Liver (tissue), 9 donors: Measurements from ENCODE around the gene KMT2B. TPM values are rescaled to one million over a fixed set of nuclear protein-coding genes. Genes with fewer than 3 reads are reported as not detected.
"Not testable (repeated sequence)": the region's sequence is repeated elsewhere in the genome, so short reads cannot be mapped to it uniquely, and the experiment has no call there.

Source experiments
- DNase-seq: peaks from one replicate; pipeline ENCODE4 v3.0.0-alpha.2; 2017; ENCODE audit warnings: low spot score
- H3K27ac ChIP-seq, 2 donors: one replicate each; pipeline ENCODE4 v1.7.0; 2013; ENCODE audit warnings: inconsistent platforms in 2 of 2, low read length in 2 of 2, control low read depth in 1 of 2, low read depth in 1 of 2, mild to moderate bottlenecking in 1 of 2
- H3K27me3 ChIP-seq, 4 donors: one replicate each; pipeline versions ENCODE4 v1.6.1 to v1.7.0; 2013; ENCODE audit warnings: low read length in 3 of 4, inconsistent platforms in 1 of 4, mild to moderate bottlenecking in 1 of 4, moderate library complexity in 1 of 4; ENCODE audit not compliant: control insufficient read depth in 4 of 4, insufficient read depth in 4 of 4
- H3K36me3 ChIP-seq, 4 donors: one replicate each; pipeline versions ENCODE4 v1.6.1 to v1.7.0; 2013; ENCODE audit warnings: low read length in 3 of 4, mild to moderate bottlenecking in 3 of 4, low read depth in 1 of 4, moderate library complexity in 1 of 4; ENCODE audit not compliant: control insufficient read depth in 4 of 4, insufficient read depth in 3 of 4
- H3K4me1 ChIP-seq, 4 donors: one replicate each; pipeline versions ENCODE4 v1.6.1 to v1.7.0; 2013; ENCODE audit warnings: low read length in 3 of 4, mild to moderate bottlenecking in 3 of 4, moderate library complexity in 1 of 4; ENCODE audit not compliant: control insufficient read depth in 4 of 4, insufficient read depth in 4 of 4
- H3K4me3 ChIP-seq, 3 donors: one replicate each; pipeline versions ENCODE4 v1.6.1 to v1.7.0; 2013; ENCODE audit warnings: low read length in 3 of 3, control low read depth in 1 of 3, low read depth in 1 of 3, mild to moderate bottlenecking in 1 of 3
- H3K9ac ChIP-seq, 2 donors: one replicate each; pipeline ENCODE4 v1.7.0; 2013; ENCODE audit warnings: low read length in 2 of 2, mild to moderate bottlenecking in 2 of 2, moderate library complexity in 2 of 2, control low read depth in 1 of 2, low read depth in 1 of 2
- H3K9me3 ChIP-seq, 4 donors: one replicate each; pipeline versions ENCODE4 v1.6.1 to v1.7.0; 2013; ENCODE audit warnings: low read length in 3 of 4; ENCODE audit not compliant: control insufficient read depth in 4 of 4
- EGR1 ChIP-seq, 2 donors: IDR thresholded peaks; 2 replicates each; pipeline ENCODE4 v1.6.1; 2016 to 2018; ENCODE audit warnings: antibody characterized with exemption in 2 of 2, low read depth in 2 of 2
- FOXA1 ChIP-seq: IDR thresholded peaks from 2 replicates; pipeline ENCODE4 v1.6.1; 2016; ENCODE audit warnings: antibody characterized with exemption
- GABPA ChIP-seq, 2 donors: IDR thresholded peaks in 1 of 2; conservative IDR thresholded peaks in 1 of 2; 2 replicates each; pipeline ENCODE4 v1.6.1; 2016; ENCODE audit warnings: antibody characterized with exemption in 2 of 2, mild to moderate bottlenecking in 1 of 2, moderate library complexity in 1 of 2
- HNF4A ChIP-seq, 2 donors: conservative IDR thresholded peaks; 2 replicates each; pipeline ENCODE4 v1.6.1; 2016; ENCODE audit warnings: antibody characterized with exemption in 2 of 2, mild to moderate bottlenecking in 2 of 2
- HNF4G ChIP-seq: IDR thresholded peaks from 2 replicates; pipeline ENCODE4 v1.6.1; 2016; ENCODE audit warnings: antibody characterized with exemption
- JUND ChIP-seq, 2 donors: IDR thresholded peaks; 2 replicates each; pipeline ENCODE4 v1.6.1; 2016; ENCODE audit warnings: antibody characterized with exemption in 2 of 2
- NR2F2 ChIP-seq: IDR thresholded peaks from 2 replicates; pipeline ENCODE4 v1.6.1; 2016; ENCODE audit warnings: antibody characterized with exemption
- RAD21 ChIP-seq, 2 donors: IDR thresholded peaks; 2 replicates each; pipeline ENCODE4 v1.6.1; 2016; ENCODE audit warnings: antibody characterized with exemption in 2 of 2, mild to moderate bottlenecking in 2 of 2
- RXRA ChIP-seq, 2 donors: IDR thresholded peaks; 2 replicates each; pipeline ENCODE4 v1.6.1; 2017 to 2018; ENCODE audit warnings: antibody characterized with exemption in 2 of 2, mild to moderate bottlenecking in 1 of 2
- SP1 ChIP-seq: IDR thresholded peaks from 2 replicates; pipeline ENCODE4 v1.6.1; 2018; ENCODE audit warnings: antibody characterized with exemption, mild to moderate bottlenecking
- YY1 ChIP-seq: IDR thresholded peaks from 2 replicates; pipeline ENCODE4 v1.6.1; 2016; ENCODE audit warnings: antibody characterized with exemption, mild to moderate bottlenecking
- WGBS: extraction: QIAGEN DNeasy Blood & Tissue Kit; methylation state at CpG from one replicate; pipeline ENCODE4 v1.1.7; 2013; 5-methylcytosine and 5-hydroxymethylcytosine counted together
- polyA plus RNA-seq, 2 donors: library from polyadenylated mRNA; stranded (reverse) in 1 of 2; unstranded in 1 of 2; fragments of 200-250 nt in 1 of 2; fragments of >200 nt in 1 of 2; fragmentation: Nextera tagmentation in 1 of 2; extraction: Ambion mirVana in 1 of 2; gene quantifications; one replicate each; pipeline versions ENCODE4 v1.2.1 to v1.2.3, GENCODE V29; 2013 to 2015
- total RNA-seq, 2 donors: library from RNA; depleted of rRNA; stranded (reverse); fragments of >200 nt; gene quantifications; one replicate each; pipeline ENCODE4 v1.2.3, GENCODE V29; 2014
- TF ChIP-seq, protein P1 (sequence below): IDR thresholded peaks from 2 replicates; pipeline ENCODE4 v1.6.1; 2016; ENCODE audit warnings: antibody characterized with exemption
- TF ChIP-seq, protein P2 (sequence below): fragments of 150-350 bp; IDR thresholded peaks from 2 replicates; pipeline ENCODE4 v1.5.1; 2017; ENCODE audit warnings: improper control_type of control experiment, low read depth, low read length; ENCODE audit not compliant: missing input control
- TF ChIP-seq, protein P3 (sequence below): IDR thresholded peaks from 2 replicates; pipeline ENCODE4 v1.6.1; 2016; ENCODE audit warnings: antibody characterized with exemption
- TF ChIP-seq, protein P4 (sequence below): IDR thresholded peaks from 2 replicates; pipeline ENCODE4 v1.6.1; 2016; ENCODE audit warnings: antibody characterized with exemption
- TF ChIP-seq, protein P5 (sequence below): IDR thresholded peaks from 2 replicates; pipeline ENCODE4 v1.6.1; 2016; ENCODE audit warnings: antibody characterized with exemption, mild to moderate bottlenecking
- donor health status: healthy.
- donor health status: healthy.
- donor health status: healthy.
- donor health status: healthy.
- donor health status: healthy.

Gene KMT2B
- total and polyA plus RNA-seq, 4 donors, result 3.7 to 12.1 (median 8.3) TPM

DNA sequence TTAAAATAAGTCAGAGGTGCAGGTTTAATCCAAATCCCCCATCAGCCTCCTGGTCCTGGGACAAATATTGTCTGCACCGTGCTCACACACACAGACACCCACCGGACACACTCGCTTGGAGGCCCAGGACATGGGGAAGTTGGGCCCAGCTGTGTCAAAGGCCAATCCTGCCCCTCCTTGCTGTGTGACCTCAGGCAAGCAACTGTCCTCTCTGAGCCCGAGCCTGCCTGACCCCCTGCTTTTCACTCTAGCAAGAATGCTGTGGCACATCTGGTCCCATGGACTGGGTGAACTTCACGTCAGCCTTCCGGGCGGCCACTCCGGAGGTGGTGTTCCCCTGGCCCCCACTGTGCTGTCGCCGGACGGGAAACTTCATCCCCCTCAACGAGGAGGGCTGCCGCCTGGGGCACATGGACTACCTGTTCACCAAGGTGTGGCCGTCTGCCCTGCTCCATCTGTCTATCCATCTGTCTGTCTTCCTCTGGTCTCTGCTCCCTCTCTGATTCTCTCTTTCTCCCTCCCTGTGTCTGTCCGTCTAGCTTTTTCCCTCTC is 42.1 kb upstream of the KMT2B start:
- no peak overlapping the region for H3K9ac ChIP-seq
- DNase-seq, result no peak
- peaks cover 0 to 6% (median 2%) of the 10 kb centered on the region in 4 donors for H3K4me1 ChIP-seq
- WGBS, result 84% methylated on average over 15 of the region's 15 CpGs
- no peak overlapping the region for H3K27ac ChIP-seq
- H3K36me3 ChIP-seq, result no peaks in the 10 kb centered on the region
- H3K4me3 ChIP-seq, result no peak overlapping the region
- H3K9me3 ChIP-seq, result no peaks in the 10 kb centered on the region
- H3K27me3 ChIP-seq, result no peaks in the 10 kb centered on the region
- TF ChIP-seq, protein P1, sequence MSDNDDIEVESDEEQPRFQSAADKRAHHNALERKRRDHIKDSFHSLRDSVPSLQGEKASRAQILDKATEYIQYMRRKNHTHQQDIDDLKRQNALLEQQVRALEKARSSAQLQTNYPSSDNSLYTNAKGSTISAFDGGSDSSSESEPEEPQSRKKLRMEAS, result no peak
- TF ChIP-seq, protein P2, sequence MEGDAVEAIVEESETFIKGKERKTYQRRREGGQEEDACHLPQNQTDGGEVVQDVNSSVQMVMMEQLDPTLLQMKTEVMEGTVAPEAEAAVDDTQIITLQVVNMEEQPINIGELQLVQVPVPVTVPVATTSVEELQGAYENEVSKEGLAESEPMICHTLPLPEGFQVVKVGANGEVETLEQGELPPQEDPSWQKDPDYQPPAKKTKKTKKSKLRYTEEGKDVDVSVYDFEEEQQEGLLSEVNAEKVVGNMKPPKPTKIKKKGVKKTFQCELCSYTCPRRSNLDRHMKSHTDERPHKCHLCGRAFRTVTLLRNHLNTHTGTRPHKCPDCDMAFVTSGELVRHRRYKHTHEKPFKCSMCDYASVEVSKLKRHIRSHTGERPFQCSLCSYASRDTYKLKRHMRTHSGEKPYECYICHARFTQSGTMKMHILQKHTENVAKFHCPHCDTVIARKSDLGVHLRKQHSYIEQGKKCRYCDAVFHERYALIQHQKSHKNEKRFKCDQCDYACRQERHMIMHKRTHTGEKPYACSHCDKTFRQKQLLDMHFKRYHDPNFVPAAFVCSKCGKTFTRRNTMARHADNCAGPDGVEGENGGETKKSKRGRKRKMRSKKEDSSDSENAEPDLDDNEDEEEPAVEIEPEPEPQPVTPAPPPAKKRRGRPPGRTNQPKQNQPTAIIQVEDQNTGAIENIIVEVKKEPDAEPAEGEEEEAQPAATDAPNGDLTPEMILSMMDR, result no peak
- TF ChIP-seq, protein P3, sequence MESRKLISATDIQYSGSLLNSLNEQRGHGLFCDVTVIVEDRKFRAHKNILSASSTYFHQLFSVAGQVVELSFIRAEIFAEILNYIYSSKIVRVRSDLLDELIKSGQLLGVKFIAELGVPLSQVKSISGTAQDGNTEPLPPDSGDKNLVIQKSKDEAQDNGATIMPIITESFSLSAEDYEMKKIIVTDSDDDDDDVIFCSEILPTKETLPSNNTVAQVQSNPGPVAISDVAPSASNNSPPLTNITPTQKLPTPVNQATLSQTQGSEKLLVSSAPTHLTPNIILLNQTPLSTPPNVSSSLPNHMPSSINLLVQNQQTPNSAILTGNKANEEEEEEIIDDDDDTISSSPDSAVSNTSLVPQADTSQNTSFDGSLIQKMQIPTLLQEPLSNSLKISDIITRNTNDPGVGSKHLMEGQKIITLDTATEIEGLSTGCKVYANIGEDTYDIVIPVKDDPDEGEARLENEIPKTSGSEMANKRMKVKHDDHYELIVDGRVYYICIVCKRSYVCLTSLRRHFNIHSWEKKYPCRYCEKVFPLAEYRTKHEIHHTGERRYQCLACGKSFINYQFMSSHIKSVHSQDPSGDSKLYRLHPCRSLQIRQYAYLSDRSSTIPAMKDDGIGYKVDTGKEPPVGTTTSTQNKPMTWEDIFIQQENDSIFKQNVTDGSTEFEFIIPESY, result no peak
- TF ChIP-seq SP1 (no peak), JUND (IDR thresholded peaks at IDR 0.05) (no peak), NR2F2 (no peak), RAD21 (IDR thresholded peaks at IDR 0.05) (no peak), FOXA1 (no peak), EGR1 (IDR thresholded peaks at IDR 0.05; ENCODE audit: low read depth in 2 of 2) (no peak), GABPA (IDR thresholded peaks at IDR 0.05 in 1 of 2, conservative IDR thresholded peaks at IDR 0.05 in 1 of 2) (no peak), YY1 (no peak)
- TF ChIP-seq, protein P4, sequence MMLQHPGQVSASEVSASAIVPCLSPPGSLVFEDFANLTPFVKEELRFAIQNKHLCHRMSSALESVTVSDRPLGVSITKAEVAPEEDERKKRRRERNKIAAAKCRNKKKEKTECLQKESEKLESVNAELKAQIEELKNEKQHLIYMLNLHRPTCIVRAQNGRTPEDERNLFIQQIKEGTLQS, result no peak

DNA sequence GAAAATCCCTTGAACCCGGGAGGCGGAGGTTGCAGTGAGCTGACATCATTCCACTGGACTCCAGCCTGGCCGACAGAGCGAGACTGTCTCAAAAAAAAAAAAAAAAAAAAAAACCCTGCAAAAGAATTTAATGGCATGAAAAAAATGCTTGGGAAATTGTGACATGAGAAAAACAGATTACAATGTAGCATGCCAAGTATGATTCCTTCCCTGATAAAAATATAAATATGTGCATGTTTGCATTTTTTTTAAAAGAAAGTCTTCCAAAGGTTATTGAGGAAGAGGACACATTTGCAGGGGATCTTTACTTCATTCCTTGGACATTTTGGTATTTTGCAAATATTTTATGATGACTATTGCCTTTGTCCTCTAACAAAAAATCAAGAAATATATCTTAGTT is 28.0 kb upstream of the KMT2B start:
- WGBS, result 80% methylated on average over 4 of the region's 4 CpGs
- Histone ChIP-seq H3K9me3 (no peaks in the 10 kb centered on the region), H3K27ac (no peak overlapping the region), H3K4me3 (no peak overlapping the region), H3K9ac (no peak overlapping the region), H3K4me1 (no peaks in the 10 kb centered on the region), H3K36me3 (no peaks in the 10 kb centered on the region), H3K27me3 (no peaks in the 10 kb centered on the region)
- TF ChIP-seq, protein P5, sequence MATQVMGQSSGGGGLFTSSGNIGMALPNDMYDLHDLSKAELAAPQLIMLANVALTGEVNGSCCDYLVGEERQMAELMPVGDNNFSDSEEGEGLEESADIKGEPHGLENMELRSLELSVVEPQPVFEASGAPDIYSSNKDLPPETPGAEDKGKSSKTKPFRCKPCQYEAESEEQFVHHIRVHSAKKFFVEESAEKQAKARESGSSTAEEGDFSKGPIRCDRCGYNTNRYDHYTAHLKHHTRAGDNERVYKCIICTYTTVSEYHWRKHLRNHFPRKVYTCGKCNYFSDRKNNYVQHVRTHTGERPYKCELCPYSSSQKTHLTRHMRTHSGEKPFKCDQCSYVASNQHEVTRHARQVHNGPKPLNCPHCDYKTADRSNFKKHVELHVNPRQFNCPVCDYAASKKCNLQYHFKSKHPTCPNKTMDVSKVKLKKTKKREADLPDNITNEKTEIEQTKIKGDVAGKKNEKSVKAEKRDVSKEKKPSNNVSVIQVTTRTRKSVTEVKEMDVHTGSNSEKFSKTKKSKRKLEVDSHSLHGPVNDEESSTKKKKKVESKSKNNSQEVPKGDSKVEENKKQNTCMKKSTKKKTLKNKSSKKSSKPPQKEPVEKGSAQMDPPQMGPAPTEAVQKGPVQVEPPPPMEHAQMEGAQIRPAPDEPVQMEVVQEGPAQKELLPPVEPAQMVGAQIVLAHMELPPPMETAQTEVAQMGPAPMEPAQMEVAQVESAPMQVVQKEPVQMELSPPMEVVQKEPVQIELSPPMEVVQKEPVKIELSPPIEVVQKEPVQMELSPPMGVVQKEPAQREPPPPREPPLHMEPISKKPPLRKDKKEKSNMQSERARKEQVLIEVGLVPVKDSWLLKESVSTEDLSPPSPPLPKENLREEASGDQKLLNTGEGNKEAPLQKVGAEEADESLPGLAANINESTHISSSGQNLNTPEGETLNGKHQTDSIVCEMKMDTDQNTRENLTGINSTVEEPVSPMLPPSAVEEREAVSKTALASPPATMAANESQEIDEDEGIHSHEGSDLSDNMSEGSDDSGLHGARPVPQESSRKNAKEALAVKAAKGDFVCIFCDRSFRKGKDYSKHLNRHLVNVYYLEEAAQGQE, result no peak
- no peak for TF ChIP-seq EGR1 (IDR thresholded peaks at IDR 0.05; ENCODE audit: low read depth in 2 of 2)
- TF ChIP-seq, protein P3, result no peak
- TF ChIP-seq, protein P4, result no peak
- TF ChIP-seq HNF4A (conservative IDR thresholded peaks at IDR 0.05), result no peak
- TF ChIP-seq FOXA1, result no peak
- no peak for TF ChIP-seq GABPA (IDR thresholded peaks at IDR 0.05 in 1 of 2, conservative IDR thresholded peaks at IDR 0.05 in 1 of 2)
- no peak for TF ChIP-seq HNF4G
- TF ChIP-seq RXRA (IDR thresholded peaks at IDR 0.05), result no peak
- no peak for TF ChIP-seq NR2F2
- no peak for DNase-seq

DNA sequence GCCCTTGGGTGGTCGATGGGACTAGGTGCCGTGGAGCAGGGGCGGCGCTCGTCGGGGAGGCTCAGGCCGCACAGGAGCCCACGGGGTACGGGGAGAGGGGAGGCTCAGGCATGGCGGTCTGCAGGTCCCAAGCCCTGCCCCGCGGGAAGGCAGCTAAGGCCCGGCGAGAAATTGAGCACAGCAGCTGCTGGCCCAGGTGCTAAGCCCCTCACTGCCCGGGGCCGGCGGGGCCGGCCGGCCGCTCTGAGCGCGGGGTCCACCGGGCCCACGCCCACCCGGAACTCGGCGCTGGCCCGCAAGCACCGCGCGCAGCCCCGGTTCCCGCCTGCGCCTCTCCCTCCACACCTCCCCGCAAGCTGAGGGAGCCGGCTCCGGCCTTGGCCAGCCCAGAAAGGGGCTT is 26.7 kb upstream of the KMT2B start:
- WGBS, result 95% methylated on average over 37 of the region's 37 CpGs
- H3K27me3 ChIP-seq, DNase-seq, H3K36me3 ChIP-seq, H3K9me3 ChIP-seq, H3K9ac ChIP-seq, H3K4me3 ChIP-seq, H3K27ac ChIP-seq, H3K4me1 ChIP-seq: not testable (repeated sequence)
